ENCODE measurements around the gene FGD2.

- TF ChIP-seq CTCF (IDR thresholded peaks at IDR 0.05) (no peak), POLR2A (IDR thresholded peaks at IDR 0.05) (no peak)
These were observed 20.4 kb downstream of the FGD2 start for GRCh38 chr6:37025621-37026466.
